ENCODE results near the gene TMEM250.

- TF ChIP-seq CTCF (IDR thresholded peaks at IDR 0.05) (no peak), POLR2A (IDR thresholded peaks at IDR 0.05) (no peak)
Measured at GRCh38 chr9:136096505-136097001, 22.1 kb downstream of the TMEM250 start.
